ENCODE results near the gene TOM1L2.

TOM1L2 gene

GRCh38 chr17:17899486-17899885 is 72.7 kb downstream of the TOM1L2 start:
- DNase-seq (ENCODE audit: low spot score), result no peak

GRCh38 chr17:17898673-17899072 is 73.5 kb downstream of the TOM1L2 start:
- no peak for DNase-seq (ENCODE audit: low spot score)

- no peak for DNase-seq (ENCODE audit: low spot score)
Measured at GRCh38 chr17:17897442-17897841, 74.8 kb downstream of the TOM1L2 start.

- no peak for DNase-seq (ENCODE audit: low spot score)
Measured at GRCh38 chr17:17896746-17897145, 75.5 kb downstream of the TOM1L2 start.

- DNase-seq (ENCODE audit: low spot score), result no peak
Measured at GRCh38 chr17:17893801-17894644, 78.2 kb downstream of the TOM1L2 start.

GRCh38 chr17:17892731-17893130 is 79.5 kb downstream of the TOM1L2 start:
- no peak for DNase-seq (ENCODE audit: low spot score)

- DNase-seq (ENCODE audit: low spot score), result no peak
Measured at GRCh38 chr17:17892009-17892408, 80.2 kb downstream of the TOM1L2 start.

- DNase-seq (ENCODE audit: low spot score), result peak; percentile 63
Measured at GRCh38 chr17:17890773-17891759, 81.1 kb downstream of the TOM1L2 start.

- no peak for DNase-seq (ENCODE audit: low spot score)
Measured at GRCh38 chr17:17889922-17890321, 82.3 kb downstream of the TOM1L2 start.

GRCh38 chr17:17888821-17889220 is 83.4 kb downstream of the TOM1L2 start:
- no peak for DNase-seq (ENCODE audit: low spot score)

GRCh38 chr17:17888371-17888770 is 83.8 kb downstream of the TOM1L2 start:
- no peak for DNase-seq (ENCODE audit: low spot score)

GRCh38 chr17:17887752-17888304 is 84.4 kb downstream of the TOM1L2 start:
- DNase-seq (ENCODE audit: low spot score), result no peak

- no peak for DNase-seq (ENCODE audit: low spot score)
Measured at GRCh38 chr17:17886726-17887125, 85.5 kb downstream of the TOM1L2 start.

- DNase-seq (ENCODE audit: low spot score), result no peak
Measured at GRCh38 chr17:17886226-17886625, 86.0 kb downstream of the TOM1L2 start.

- no peak for DNase-seq (ENCODE audit: low spot score)
Measured at GRCh38 chr17:17884391-17885357, 87.5 kb downstream of the TOM1L2 start.

GRCh38 chr17:17883801-17884200 is 88.4 kb downstream of the TOM1L2 start:
- no peak for DNase-seq (ENCODE audit: low spot score)

- no peak for DNase-seq (ENCODE audit: low spot score)
Measured at GRCh38 chr17:17882082-17882581, 90.1 kb downstream of the TOM1L2 start.

- DNase-seq (ENCODE audit: low spot score), result no peak
Measured at GRCh38 chr17:17880577-17881196, 91.5 kb downstream of the TOM1L2 start.

- no peak for DNase-seq (ENCODE audit: low spot score)
Measured at GRCh38 chr17:17877529-17878358, 94.5 kb downstream of the TOM1L2 start.
